ENCODE data around the gene IGFBP3.
"Not testable (repeated sequence)": the region's sequence is repeated elsewhere in the genome, so short reads cannot be mapped to it uniquely, and the experiment has no call there.

IGFBP3 gene

GRCh38 chr7:45920502-45921380 lies at the start of gene IGFBP3:
Gene IGFBP3, minus strand, starts transcription at chr7:45921272. Its CDS starts 132 bp downstream, at chr7:45921140.
- peak in 1 of 2 experiments; percentile 53 for DNase-seq

DNA sequence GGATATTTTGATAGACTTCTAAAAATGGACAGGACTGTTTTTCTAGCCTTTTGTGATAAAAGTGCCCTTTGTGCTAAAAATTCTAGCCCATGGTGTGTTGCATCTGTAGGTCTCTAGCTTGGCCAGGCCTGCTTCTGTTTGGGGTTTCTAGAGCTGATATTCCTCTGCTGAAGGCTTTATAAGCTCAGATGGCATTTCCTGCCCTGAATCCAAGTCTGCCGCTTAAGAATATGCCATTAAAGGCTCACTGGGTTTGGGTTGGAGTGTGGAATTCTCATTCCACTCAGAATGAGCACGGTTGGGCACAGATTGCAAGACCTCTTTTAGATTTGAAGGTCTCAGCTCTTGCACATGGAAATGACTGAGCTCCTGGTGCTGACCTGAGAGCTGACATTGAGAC lies 49.4 kb upstream of the IGFBP3 start:
- DNase-seq: no peak

DNA sequence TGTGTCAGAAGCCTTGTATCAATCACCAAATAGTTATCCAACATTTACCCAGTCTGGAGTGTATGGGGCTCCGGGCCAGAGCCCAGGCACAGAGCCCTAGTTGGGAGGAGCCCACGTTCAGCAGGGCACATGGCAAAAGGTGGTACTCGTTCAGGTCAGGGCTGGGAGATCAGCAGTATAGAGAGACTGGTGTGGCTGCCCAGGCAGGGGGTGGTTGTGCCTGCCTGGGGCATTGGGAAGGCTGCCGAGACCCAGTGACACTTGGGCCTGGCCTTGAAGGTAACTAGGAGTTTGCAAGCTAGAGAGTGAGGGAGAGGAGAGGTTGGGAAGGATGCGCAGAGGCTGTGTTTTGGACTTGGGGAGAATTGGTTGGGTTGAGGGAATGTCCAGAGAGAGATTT lies 48.9 kb upstream of the IGFBP3 start:
- DNase-seq: no peak

DNA sequence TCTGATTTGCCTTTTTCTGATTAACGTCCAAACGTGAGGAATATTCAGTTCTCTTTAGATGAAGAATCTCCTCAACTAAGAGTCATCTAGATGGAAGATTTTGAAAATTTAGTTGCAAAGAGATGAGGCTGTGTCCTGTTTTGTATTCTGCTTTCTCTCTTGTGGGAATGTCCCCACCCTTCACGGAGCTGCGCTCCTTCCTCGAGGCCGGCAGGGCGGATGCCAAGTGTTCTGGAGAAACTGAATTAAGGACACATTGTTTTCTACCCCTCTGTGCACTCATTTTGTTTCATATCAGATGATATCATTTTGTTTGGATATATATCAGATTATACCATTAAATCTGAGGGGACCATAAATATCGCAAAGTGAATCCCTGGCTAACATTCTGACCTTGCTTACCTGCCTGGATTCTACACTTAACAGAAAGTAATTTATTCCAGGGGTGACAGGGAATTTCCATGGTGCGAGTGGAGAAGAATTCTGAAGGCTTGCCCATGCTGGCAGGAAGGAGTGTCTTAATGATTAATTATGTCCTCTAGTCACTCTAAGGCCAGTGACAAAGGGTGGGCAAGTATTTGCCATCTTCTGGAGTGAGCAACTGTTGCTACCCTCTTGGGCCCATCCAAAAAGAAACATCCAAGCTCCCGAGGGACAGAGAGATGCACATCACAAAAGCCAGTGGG lies 47.9 kb upstream of the IGFBP3 start:
- DNase-seq: no peak

DNA sequence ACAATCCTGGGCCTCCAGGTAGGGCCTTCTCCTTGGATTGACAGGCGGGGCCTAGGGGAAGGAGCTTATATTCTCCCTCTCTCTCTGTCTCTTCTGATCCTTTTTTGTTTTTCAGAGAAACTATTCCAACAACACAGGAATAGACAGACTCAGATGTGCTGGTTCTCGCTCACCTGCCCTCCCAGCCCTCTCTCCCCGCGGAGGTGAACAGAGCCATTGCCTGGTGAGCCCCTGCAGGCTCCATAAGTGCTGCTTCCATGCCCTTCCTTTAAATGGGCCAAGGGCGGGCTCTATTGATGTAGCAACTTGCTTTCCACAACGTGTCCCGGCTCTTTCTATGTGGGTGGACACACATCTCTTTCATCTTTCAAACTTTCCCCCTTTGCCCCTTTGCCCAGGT lies 47.2 kb upstream of the IGFBP3 start:
- no peak for DNase-seq

DNA sequence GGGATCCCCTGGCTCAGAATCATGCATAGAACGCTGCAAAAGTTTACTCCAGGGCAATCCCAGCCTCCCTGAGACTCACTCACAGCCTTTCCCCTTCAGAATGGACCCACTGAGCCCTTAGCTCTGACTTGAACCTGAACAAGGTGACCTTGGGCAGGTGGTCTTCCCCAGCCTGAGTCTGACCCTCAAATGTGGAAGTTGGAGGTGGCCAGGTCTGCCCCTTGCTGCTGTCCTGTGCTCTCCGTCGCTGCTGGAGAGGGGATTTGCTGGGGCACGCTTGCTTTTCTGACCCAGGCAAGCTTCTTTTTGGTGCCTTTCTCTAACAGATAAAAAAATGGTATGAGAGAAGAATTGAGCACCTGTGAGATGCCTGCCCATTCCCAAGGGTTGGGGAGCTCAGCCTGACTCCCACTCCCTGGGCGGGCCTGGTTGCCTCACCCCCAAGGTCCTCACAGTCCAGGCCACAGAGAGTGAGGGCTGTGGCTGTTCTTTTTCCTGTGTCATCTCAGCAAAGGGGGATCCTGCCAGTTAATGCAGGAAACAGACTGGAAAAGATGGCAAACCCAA lies 46.6 kb upstream of the IGFBP3 start:
- no peak for DNase-seq

GRCh38 chr7:45962861-45963260 lies 41.8 kb upstream of the IGFBP3 start:
- DNase-seq: no peak

- no peak for DNase-seq
Observed at GRCh38 chr7:45957721-45958120, 36.6 kb upstream of the IGFBP3 start.

GRCh38 chr7:45955286-45955685 lies 34.2 kb upstream of the IGFBP3 start:
- DNase-seq: no peak

DNA sequence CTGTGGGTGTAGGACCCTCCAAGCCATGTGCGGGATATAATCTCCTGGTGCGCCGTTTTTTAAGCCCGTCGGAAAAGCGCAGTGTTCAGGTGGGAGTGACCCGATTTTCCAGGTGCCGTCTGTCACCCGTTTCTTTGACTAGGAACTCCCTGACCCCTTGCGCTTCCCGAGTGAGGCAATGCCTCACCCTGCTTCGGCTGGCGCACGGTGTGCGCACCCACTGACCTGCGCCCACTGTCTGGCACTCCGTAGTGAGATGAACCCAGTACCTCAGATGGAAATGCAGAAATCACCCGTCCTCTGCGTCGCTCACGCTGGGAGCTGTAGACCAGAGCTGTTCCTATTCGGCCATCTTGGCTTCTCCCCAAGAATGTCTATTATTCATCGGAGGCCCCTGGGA lies 32.0 kb upstream of the IGFBP3 start:
- not testable (repeated sequence) for DNase-seq

- DNase-seq: no peak
Observed at GRCh38 chr7:45944058-45944457, 23.0 kb upstream of the IGFBP3 start.

DNA sequence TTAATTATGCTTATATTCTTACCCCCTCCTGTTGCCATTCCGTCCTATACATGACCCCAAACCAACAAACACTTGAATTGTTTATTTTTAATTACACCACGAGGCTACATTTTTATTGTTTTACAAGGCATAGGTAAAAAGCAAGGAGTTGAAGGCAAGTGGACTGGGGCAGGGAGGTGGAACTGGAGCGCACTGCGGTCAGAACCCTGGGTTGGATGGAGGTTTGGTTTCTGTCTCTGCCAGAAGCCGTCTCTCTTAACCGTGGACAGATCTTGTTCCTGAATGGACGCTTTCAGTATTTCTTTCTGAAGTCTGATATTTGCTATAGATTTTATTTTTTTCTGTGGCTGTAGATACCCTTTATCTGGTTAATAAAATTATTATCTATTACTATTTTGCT lies 19.9 kb upstream of the IGFBP3 start:
- no peak for DNase-seq

GRCh38 chr7:45940237-45940781 lies 19.2 kb upstream of the IGFBP3 start:
- not testable (repeated sequence) for DNase-seq

DNA sequence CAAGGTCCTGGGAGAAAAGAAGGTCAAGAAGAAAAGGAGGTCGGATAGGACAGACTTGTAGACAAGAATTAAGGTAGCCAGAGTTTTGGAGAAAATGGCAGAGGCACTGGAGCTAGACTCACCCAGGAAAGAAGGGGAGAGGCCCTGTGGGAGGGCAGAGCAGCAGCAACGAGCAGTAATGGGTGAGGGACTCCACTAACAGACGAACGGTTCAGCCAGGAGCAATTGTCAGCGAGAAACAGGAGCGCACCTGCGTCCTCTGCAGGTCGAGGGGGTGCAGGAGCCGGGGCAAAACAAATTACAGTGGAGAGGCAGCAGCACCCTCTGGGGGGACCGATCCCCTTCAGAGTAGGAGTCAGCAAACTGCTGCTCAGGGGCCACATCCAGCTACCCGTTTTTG lies 18.5 kb upstream of the IGFBP3 start:
- DNase-seq: no peak

DNA sequence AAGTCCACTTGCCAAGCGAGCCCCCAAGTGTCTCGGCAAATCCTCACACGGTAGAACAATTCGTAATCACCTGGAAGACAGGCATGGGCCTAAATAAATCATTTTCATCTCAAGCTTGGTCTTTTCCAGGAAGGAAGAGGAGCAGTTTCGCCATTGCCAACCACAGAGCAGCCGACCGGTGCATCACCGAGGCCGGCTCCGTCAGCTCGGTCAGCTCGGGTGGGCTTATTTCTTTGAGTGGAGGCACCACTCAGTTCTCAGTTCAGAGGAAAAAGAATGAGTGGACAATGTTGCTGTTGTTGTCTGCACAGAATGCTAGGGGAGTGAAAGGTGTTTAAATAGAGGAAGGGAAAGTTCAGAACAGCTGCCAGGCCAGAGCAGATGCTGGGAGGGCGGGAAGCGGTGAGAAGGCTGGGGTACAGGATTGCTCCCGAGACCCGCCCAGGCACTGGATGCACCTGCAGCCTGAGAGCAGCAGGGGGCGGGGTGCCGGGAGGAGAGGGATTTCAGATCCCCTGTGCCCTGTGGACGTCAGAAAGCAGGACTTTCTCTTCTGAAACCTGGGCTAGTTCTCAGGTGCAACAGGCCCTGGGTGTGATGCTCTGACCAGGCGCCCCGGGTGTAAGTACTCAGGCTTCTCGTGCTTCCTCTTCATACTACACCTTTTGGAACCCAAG lies 17.7 kb upstream of the IGFBP3 start:
- no peak for DNase-seq

- DNase-seq: no peak
Observed at GRCh38 chr7:45937862-45938261, 16.8 kb upstream of the IGFBP3 start.

DNA sequence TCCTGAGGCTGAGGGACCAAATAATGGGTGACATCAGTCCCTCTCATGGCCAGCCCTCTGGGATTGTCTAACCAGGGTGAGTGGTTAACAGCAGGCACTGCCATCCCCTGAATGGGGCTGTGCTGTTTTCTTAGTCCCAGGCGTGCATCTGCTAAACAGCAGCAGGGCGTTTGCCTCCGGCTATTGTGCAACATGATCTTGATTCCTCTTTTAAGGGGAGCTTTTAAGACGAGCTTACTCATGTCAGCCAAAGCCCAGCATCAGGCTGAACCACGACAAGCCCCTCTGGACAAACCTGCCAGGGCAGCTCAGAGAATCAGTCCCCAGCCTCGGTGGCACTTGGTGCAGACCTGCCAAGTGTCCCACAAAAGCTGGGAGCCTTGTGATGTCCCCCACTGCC lies 16.2 kb upstream of the IGFBP3 start:
- no peak for DNase-seq

DNA sequence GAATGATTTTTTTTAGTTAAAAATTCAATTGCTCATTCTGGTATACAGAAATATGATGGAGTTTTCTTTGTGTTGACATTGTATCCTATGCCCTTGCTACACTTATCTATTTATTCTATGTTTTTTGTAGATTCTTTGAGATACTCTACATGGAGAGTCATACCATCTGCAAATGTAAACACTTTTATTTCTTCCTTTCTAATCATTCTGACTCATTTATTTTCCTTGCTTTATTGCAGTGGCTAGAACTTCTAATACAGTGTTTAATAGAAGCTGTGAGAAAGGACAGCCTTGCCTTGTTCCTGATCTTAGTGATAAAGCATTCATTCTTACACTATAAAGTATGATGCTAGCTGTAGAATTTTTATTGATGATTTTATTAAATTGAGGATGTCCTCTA lies 9.9 kb upstream of the IGFBP3 start:
- DNase-seq: no peak

DNA sequence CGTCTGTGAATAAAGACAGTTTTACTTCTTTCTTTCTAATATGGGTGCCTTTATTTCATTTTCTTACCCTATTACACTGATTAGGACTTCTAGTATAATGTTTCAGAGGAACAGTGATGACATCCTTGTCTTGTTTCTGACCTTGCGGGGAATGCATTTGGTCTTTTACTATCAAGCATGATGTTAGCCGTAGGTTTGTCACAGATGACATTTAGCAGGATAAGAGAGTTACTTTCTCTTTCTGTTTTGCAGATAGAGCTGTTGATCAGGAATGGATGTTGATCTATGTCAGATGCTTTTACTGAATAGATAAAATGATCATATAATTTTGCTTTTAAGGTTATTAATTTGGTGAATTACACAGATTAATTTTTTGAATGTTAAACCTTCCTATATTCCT lies 6.6 kb upstream of the IGFBP3 start:
- DNase-seq: no peak

DNA sequence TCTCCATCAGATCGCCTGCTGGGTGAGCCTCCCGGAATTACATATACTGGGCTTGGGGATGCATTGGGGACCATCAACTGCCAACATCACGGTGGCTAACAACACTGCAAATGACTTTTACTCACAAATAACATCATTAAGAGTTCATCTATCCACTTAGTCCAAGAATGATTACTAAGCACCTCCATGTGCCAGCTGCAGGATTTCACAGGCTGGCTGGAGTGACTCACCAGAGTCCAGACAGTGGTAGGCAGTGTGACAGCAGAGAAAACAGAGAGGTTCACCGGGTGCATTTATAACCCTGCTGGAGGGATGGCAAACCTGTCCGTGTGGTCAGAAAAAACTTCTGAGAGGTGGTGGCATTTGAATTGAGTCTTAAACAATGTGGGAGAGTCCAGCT lies 3.2 kb upstream of the IGFBP3 start:
- DNase-seq: no peak

GRCh38 chr7:45923818-45924217 lies 2.7 kb upstream of the IGFBP3 start:
- no peak for DNase-seq

GRCh38 chr7:45923290-45923689 lies 2.2 kb upstream of the IGFBP3 start:
- DNase-seq: peak; percentile 4 to 62

DNA sequence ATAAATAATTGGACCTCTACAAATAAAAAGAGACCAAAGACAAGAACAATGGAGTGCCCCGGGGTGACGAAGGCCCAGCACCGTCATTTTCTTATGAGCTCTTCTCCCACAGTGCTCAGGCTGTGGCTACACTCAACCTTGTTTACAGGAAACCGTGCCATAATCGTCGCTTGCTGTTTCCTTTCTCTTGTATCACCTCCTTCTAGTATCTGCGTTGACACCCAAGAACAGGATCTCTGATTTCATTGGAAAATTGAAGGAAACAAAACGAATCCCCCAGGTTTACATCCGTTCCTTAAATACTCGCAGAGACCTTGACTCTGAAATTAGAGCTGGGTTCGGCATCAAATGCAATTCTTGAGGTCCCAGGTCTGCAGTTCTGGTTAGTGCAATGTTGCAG lies 1.7 kb upstream of the IGFBP3 start:
- DNase-seq: no peak
